HL-60 (cell line): ENCODE data around the gene AGL.
"Not testable (repeated sequence)": the region's sequence is repeated elsewhere in the genome, so short reads cannot be mapped to it uniquely, and the experiment has no call there.

ENCODE experiments used
- DNase-seq, 2 experiments: peaks; one replicate each; pipeline ENCODE4 v3.0.0-alpha.2; 2010 to 2020; ENCODE audit warnings: low read depth in 1 of 2, low spot score in 1 of 2
- H3K27ac ChIP-seq: fragments of 250-450 bp; sonication (Bioruptor Pico); replicated peaks from 2 replicates; pipeline ENCODE4 v1.5.1; 2020; ENCODE audit warnings: mild to moderate bottlenecking, moderate library complexity
- H3K27me3 ChIP-seq: fragments of 250-450 bp; sonication (Bioruptor Pico); 2 replicates; pipeline ENCODE4 v1.5.1; 2021; ENCODE audit warnings: mild to moderate bottlenecking, moderate library complexity; ENCODE audit not compliant: insufficient read depth, poor library complexity, severe bottlenecking
- H3K4me3 ChIP-seq: replicated peaks from 2 replicates; pipeline ENCODE4 v1.5.1; 2011; ENCODE audit warnings: mild to moderate bottlenecking, control low read depth, low read length; ENCODE audit not compliant: insufficient read depth
- GABPA ChIP-seq: IDR thresholded peaks from 2 replicates; pipeline ENCODE4 v1.6.1; 2012; ENCODE audit warnings: low read depth
- POLR2AphosphoS5 ChIP-seq: IDR thresholded peaks from 2 replicates; pipeline ENCODE4 v1.6.1; 2012; ENCODE audit warnings: low read depth
- SPI1 ChIP-seq: IDR thresholded peaks from 2 replicates; pipeline ENCODE4 v1.6.1; 2012; ENCODE audit warnings: low read depth, mild to moderate bottlenecking, borderline replicate concordance
- TF ChIP-seq, protein P1 (sequence below): IDR thresholded peaks from one replicate; pipeline ENCODE4 v1.5.1; 2011; ENCODE audit warnings: low read length, control low read depth, inconsistent platforms; ENCODE audit not compliant: insufficient read depth
- TF ChIP-seq, protein P2 (sequence below): IDR thresholded peaks from 2 replicates; pipeline ENCODE4 v1.6.1; 2012; ENCODE audit warnings: low read depth; ENCODE audit not compliant: insufficient replicate concordance

AGL gene

DNA sequence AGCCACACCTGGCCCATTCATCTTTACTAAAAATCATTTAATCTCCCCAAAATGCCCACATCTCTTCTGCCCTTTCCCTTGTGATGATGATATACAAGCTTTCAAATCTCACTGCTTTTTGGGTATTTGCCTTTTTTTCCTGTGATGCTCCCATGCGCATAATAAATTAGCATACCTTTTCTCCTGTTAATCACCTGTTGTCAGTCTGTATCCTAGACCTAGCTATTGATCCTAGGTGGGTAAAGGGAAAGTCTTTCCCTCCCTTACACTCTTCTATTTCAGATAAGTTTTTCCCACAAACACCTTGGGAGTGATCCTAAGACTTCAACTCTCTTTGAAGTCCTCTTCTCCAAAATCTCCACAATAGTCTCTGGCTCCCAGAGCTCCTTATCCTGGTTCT is 107.7 kb downstream of the AGL start:
- Histone ChIP-seq H3K27ac (no peak overlapping the region), H3K27me3 (no peaks in the 10 kb centered on the region), H3K4me3 (no peak overlapping the region)
- TF ChIP-seq POLR2AphosphoS5, result no peak
- TF ChIP-seq, protein P1, sequence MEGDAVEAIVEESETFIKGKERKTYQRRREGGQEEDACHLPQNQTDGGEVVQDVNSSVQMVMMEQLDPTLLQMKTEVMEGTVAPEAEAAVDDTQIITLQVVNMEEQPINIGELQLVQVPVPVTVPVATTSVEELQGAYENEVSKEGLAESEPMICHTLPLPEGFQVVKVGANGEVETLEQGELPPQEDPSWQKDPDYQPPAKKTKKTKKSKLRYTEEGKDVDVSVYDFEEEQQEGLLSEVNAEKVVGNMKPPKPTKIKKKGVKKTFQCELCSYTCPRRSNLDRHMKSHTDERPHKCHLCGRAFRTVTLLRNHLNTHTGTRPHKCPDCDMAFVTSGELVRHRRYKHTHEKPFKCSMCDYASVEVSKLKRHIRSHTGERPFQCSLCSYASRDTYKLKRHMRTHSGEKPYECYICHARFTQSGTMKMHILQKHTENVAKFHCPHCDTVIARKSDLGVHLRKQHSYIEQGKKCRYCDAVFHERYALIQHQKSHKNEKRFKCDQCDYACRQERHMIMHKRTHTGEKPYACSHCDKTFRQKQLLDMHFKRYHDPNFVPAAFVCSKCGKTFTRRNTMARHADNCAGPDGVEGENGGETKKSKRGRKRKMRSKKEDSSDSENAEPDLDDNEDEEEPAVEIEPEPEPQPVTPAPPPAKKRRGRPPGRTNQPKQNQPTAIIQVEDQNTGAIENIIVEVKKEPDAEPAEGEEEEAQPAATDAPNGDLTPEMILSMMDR, result no peak
- TF ChIP-seq SPI1, result no peak
- TF ChIP-seq GABPA, result no peak
- TF ChIP-seq, protein P2, sequence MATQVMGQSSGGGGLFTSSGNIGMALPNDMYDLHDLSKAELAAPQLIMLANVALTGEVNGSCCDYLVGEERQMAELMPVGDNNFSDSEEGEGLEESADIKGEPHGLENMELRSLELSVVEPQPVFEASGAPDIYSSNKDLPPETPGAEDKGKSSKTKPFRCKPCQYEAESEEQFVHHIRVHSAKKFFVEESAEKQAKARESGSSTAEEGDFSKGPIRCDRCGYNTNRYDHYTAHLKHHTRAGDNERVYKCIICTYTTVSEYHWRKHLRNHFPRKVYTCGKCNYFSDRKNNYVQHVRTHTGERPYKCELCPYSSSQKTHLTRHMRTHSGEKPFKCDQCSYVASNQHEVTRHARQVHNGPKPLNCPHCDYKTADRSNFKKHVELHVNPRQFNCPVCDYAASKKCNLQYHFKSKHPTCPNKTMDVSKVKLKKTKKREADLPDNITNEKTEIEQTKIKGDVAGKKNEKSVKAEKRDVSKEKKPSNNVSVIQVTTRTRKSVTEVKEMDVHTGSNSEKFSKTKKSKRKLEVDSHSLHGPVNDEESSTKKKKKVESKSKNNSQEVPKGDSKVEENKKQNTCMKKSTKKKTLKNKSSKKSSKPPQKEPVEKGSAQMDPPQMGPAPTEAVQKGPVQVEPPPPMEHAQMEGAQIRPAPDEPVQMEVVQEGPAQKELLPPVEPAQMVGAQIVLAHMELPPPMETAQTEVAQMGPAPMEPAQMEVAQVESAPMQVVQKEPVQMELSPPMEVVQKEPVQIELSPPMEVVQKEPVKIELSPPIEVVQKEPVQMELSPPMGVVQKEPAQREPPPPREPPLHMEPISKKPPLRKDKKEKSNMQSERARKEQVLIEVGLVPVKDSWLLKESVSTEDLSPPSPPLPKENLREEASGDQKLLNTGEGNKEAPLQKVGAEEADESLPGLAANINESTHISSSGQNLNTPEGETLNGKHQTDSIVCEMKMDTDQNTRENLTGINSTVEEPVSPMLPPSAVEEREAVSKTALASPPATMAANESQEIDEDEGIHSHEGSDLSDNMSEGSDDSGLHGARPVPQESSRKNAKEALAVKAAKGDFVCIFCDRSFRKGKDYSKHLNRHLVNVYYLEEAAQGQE, result no peak
- DNase-seq, result no peak

DNA sequence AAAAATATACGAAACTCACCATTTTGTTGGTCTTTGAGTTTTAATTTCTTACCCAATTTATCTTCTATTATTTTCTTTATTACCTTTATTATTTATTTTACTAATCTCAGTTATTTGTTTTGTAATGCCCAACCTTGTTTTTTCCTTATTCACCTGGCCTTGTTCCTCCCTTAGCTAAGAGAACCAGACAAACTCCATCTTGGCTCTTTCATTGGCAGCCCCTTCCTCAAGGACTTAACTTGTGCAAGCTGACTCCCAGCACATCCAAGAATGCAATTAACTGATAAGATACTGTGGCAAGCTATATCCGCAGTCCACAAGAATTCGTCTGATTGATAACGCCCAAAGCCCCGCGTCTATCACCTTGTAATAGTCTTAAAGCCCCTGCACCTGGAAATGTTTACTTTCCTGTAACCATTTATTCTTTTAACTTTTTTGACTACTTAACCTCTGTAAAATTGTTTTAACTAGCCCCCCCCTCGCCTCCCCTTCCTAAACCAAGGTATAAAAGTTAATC is 109.1 kb downstream of the AGL start:
- DNase-seq, H3K4me3 ChIP-seq, H3K27ac ChIP-seq, H3K27me3 ChIP-seq: not testable (repeated sequence)

DNA sequence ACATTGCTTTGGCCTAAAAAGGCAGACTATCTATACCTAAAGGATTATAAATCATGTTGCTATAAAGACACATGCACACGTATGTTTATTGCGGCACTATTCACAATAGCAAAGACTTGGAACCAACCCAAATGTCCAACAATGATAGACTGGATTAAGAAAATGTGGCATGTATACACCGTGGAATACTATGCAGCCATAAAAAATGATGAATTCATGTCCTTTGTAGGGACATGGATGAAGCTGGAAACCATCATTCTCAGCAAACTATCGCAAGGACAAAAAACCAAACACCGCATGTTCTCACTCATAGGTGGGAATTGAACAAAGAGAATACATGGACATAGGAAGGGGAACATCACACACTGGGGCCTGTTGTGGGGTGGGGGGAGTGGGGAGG is 110.1 kb downstream of the AGL start:
- H3K4me3 ChIP-seq, DNase-seq, H3K27me3 ChIP-seq, H3K27ac ChIP-seq: not testable (repeated sequence)

DNA sequence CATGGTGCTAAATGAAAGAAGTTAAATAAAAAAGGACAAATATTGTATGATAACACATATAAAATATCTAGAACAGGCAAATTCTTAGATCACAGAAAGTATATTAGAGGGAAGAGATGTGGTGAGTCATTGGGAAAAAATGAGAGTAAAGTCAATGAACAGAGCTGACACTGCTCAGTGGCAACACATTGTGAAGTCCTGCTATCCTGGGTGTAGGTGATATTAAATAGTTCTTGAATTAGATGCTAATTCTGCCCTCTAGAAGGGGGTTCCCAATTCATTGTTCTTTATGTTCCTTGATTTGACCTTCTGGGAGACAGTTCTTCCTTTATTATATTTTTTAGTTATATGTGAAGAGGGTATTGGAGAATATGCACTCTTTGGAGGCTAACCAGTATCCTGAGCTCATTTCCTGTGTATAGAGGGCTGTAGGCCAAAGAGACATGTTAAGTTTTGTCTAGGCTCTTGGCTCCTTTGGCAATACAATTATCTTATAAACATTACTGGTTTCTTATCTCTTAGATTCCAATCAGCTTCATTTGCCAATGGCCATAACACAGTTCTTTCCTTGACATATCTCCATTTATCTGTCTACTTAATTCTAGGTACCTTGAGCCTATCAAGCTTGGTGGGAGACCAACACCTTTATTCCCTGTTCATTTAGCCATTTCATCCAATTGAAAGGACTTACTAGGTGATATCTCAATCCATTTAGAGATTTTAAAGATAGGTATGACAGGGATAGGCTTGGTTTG is 113.1 kb downstream of the AGL start:
- DNase-seq, result no peak
- Histone ChIP-seq H3K27ac (no peak overlapping the region), H3K27me3 (no peaks in the 10 kb centered on the region), H3K4me3 (no peak overlapping the region)
- TF ChIP-seq GABPA (no peak), SPI1 (no peak), POLR2AphosphoS5 (no peak)
- TF ChIP-seq, protein P2, result no peak
- TF ChIP-seq, protein P1, result no peak

DNA sequence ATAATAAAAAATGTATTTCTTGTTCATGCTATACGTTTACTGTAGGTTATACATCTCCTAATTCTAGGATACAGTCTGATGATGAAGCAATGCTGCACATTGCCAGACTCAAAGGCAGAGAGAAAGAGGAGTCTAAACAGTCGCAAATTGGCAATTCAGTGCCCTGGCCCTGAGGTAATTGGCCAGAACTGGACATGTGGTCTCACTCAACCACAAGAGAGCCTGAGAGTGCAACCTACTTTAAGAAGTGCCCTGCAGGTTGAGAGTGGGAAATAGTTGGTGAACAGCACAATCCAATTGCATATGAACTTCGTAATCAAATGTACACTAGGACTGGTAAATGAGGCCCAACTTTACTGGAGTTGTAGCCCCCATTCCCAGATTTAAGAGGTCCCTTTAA is 114.6 kb downstream of the AGL start:
- Histone ChIP-seq H3K4me3 (no peak overlapping the region), H3K27ac (no peak overlapping the region), H3K27me3 (no peaks in the 10 kb centered on the region)
- TF ChIP-seq, protein P2, result no peak
- TF ChIP-seq SPI1 (no peak), GABPA (no peak), POLR2AphosphoS5 (no peak)
- TF ChIP-seq, protein P1, result no peak
- no peak for DNase-seq
